Kidney tubule cell (primary cell): ENCODE data around the gene IFNAR1.

ENCODE experiments used
- DNase-seq: peaks from one replicate; pipeline ENCODE4 v3.0.0-alpha.2; 2018; ENCODE audit warnings: low spot score

Gene IFNAR1

DNA sequence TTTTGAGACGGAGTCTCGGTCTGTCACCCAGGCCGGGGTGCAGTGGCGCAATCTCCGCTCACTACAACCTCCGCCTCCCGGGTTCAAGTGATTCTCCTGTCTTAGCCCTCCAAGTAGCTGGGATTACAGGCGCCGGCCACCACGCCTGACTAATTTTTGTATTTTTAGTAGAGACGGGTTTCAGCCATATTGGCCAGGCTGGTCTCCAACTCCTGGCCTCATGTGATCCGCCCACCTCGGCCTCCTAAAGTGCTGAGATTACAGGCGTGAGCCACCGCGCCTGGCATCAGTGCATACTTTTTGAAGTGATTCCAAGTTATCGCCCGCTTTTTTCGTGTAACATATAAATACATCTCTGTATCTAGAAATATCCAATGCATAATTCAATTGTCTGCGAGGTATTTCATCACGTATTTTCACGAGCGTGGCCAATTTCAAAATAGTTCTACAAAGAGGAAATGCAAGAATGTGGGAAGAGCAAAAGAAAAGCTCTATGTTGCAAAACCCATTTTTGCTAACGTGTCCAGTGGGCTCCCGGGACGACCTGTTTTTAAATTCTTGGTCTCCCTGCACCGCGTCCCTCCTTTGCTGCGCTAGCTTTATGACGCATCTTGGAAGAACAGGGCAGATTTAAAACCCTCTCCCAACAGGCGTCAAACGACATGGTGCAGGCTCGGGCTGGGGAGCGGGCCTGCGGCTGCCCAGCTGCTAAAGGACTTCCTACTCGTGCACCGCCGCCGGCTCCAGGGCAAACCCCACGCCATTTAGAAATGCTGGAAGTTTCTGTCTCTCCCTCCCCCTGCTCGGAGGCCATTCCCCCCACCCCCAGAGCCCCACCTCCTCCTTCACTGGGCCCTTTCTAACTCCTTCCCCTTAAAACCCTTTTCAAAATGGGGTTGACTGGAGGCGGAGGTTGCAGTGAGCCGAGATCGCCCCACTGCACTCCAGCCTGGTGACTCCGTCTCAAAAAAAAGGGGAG is 77.5 kb downstream of the IFNAR1 start:
- peak; percentile 48 for DNase-seq

DNA sequence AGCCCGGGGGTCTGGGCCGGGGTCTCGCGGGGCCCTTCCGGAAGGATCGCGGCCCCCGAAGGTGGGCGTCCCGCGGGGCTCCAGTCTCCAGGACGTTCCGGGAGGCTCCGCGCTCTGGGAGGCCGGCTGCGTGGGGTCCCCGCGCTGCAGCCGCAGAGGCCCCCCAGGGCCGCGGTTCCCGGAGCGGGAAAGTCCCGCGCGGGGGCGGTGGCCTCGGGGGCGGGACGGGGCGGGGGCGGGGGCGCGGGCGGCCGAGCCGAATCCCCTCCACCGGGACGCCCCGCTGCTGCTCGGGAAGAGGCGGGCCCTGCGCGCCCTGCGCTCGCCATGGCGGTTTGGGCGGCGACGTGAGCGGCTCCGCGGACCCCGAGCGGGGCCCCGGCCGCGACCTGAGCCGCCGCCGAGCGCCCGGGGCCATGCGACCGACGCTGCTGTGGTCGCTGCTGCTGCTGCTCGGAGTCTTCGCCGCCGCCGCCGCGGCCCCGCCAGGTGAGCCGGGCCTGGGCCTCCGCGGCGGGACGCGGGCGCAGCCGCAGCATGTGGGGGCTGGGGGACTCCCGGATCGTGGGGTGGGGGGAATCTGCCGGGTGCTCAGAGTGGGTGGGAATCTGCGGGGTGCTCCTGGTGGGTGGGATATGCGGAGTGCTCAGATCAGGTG is 78.5 kb downstream of the IFNAR1 start, which contains the start of gene IFNGR2:
Gene IFNGR2 (plus strand): TSS at position 286 of the 658 bp plus-strand sequence. CDS start 131 bp downstream, at position 417.
- peak; percentile 60 for DNase-seq

- peak; percentile 50 for DNase-seq
Measured at GRCh38 chr21:33403786-33404585, 79.2 kb downstream of the IFNAR1 start.

- no peak for DNase-seq
Measured at GRCh38 chr21:33406493-33406892, 81.7 kb downstream of the IFNAR1 start.
